ENCODE data around the gene SLC7A5. TPM values are rescaled to one million over a fixed set of nuclear protein-coding genes. Genes with fewer than 3 reads are reported as not detected.

Gene SLC7A5
- total and polyA plus RNA-seq, 2 of the 13 experiments (the other 11 are each of a cell fraction or from before 2014, with no cell fraction given) = 79.6 to 155 TPM

GRCh38 chr16:87854053-87854906, 15.0 kb downstream of the SLC7A5 start (continued):
- TF ChIP-seq ZNF281 (CRISPR knock-in tag; IDR thresholded peaks at IDR 0.05; ENCODE audit: borderline replicate concordance) (no peak), WIZ (CRISPR knock-in tag; IDR thresholded peaks at IDR 0.05) (no peak), ZNF75D (CRISPR knock-in tag; IDR thresholded peaks at IDR 0.05; ENCODE audit: borderline replicate concordance) (no peak), MED8 (CRISPR knock-in tag; IDR thresholded peaks at IDR 0.05; ENCODE audit: insufficient replicate concordance) (peak; percentile 35), ZSCAN31 (CRISPR knock-in tag; IDR thresholded peaks at IDR 0.05; ENCODE audit: low read depth) (no peak; the same call in 1 of the 2 replicates), USF2 (IDR thresholded peaks at IDR 0.05; ENCODE audit: low read depth, low read length) (no peak), USF2 (CRISPR knock-in tag; IDR thresholded peaks at IDR 0.05; ENCODE audit: borderline replicate concordance) (0 out of 2 replicates have a peak, but pooled peaks have one; percentile 6), ZSCAN25 (CRISPR knock-in tag; IDR thresholded peaks at IDR 0.05) (no peak), ZNF333 (CRISPR knock-in tag; IDR thresholded peaks at IDR 0.05; ENCODE audit: borderline replicate concordance) (no peak), ZNF337 (CRISPR knock-in tag; IDR thresholded peaks at IDR 0.05; ENCODE audit: borderline replicate concordance, low read depth) (no peak), PRPF4 (IDR thresholded peaks at IDR 0.05; ENCODE audit: low read depth, low read length, poor library complexity, severe bottlenecking) (no peak), PREB (CRISPR knock-in tag; IDR thresholded peaks at IDR 0.05) (no peak), ZNF740 (CRISPR knock-in tag; IDR thresholded peaks at IDR 0.05) (no peak), ZSCAN20 (CRISPR knock-in tag; IDR thresholded peaks at IDR 0.05; ENCODE audit: borderline replicate concordance) (no peak), ZBTB44 (CRISPR knock-in tag; IDR thresholded peaks at IDR 0.05) (no peak), E2F2 (CRISPR knock-in tag; IDR thresholded peaks at IDR 0.05; ENCODE audit: borderline replicate concordance) (0 out of 2 replicates have a peak, but pooled peaks have one; percentile 49), TBL1XR1 (IDR thresholded peaks at IDR 0.05; ENCODE audit: borderline replicate concordance, low read length, partially characterized antibody) (no peak), PPARG (CRISPR knock-in tag; conservative IDR thresholded peaks at IDR 0.05) (no peak)
